ENCODE measurements around the gene FN3K.

DNA sequence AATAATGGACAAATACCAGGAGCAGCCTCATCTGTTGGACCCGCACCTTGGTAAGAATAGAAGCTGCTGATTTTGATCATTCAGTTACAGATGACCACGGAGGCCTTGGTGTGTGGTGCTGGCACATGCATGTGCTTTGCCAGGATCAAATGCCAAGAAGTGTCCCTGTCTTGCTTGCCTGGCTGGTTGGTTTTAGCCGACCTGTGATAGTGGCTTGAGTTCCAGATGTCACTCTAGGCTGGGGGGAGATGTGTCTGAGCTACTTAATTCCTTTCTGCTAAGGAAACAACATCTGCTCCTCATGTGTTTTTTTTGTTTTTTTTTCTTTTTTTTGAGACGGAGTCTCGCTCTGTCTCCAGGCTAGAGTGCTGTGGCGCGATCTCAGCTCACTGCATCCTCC is 20.8 kb downstream of the FN3K start:
- TF ChIP-seq, protein P1, sequence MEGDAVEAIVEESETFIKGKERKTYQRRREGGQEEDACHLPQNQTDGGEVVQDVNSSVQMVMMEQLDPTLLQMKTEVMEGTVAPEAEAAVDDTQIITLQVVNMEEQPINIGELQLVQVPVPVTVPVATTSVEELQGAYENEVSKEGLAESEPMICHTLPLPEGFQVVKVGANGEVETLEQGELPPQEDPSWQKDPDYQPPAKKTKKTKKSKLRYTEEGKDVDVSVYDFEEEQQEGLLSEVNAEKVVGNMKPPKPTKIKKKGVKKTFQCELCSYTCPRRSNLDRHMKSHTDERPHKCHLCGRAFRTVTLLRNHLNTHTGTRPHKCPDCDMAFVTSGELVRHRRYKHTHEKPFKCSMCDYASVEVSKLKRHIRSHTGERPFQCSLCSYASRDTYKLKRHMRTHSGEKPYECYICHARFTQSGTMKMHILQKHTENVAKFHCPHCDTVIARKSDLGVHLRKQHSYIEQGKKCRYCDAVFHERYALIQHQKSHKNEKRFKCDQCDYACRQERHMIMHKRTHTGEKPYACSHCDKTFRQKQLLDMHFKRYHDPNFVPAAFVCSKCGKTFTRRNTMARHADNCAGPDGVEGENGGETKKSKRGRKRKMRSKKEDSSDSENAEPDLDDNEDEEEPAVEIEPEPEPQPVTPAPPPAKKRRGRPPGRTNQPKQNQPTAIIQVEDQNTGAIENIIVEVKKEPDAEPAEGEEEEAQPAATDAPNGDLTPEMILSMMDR (conservative IDR thresholded peaks at IDR 0.05) = no peak
- TF ChIP-seq ZFX (IDR thresholded peaks at IDR 0.05) = no peak

Data from C4-2B (cell line).